NB4 (cell line): ENCODE data around the gene OSBPL10.

Experiments
- POLR2A ChIP-seq: IDR thresholded peaks from 2 replicates; pipeline ENCODE4 v1.6.1; 2011; ENCODE audit warnings: mild to moderate bottlenecking; ENCODE audit not compliant: insufficient read length; ENCODE audit errors: extremely low read depth
- TF ChIP-seq, protein P1 (sequence below): IDR thresholded peaks from one replicate; pipeline ENCODE4 v1.5.1; 2012; ENCODE audit warnings: low read depth, low read length

DNA sequence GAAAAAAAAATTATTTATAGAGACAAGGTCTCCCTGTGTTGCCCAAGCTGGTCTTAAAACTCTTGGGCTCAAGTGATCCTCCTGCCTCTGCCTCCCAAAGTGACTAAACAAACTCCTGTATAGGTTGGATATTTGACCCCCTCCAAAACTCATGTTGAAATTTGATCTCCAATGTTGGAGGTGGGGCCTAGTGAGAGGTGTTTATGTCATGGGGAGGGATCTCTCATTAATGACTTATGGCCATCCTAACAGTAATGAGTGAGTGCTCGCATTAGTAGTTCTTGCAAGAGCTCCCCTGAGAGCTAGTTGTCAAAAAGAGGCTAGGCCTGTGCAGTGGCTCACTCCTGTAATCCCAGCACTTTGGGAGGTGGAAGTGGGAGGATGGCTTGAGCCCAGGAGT is 307.1 kb downstream of the OSBPL10 start:
- TF ChIP-seq, protein P1, sequence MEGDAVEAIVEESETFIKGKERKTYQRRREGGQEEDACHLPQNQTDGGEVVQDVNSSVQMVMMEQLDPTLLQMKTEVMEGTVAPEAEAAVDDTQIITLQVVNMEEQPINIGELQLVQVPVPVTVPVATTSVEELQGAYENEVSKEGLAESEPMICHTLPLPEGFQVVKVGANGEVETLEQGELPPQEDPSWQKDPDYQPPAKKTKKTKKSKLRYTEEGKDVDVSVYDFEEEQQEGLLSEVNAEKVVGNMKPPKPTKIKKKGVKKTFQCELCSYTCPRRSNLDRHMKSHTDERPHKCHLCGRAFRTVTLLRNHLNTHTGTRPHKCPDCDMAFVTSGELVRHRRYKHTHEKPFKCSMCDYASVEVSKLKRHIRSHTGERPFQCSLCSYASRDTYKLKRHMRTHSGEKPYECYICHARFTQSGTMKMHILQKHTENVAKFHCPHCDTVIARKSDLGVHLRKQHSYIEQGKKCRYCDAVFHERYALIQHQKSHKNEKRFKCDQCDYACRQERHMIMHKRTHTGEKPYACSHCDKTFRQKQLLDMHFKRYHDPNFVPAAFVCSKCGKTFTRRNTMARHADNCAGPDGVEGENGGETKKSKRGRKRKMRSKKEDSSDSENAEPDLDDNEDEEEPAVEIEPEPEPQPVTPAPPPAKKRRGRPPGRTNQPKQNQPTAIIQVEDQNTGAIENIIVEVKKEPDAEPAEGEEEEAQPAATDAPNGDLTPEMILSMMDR, result no peak
- no peak for TF ChIP-seq POLR2A
